Upper lobe of left lung (tissue), 4 donors: ENCODE results near the gene CLDN15.

Experiments used
- CTCF ChIP-seq, 6 experiments: fragments of 450-650 bp in 4 of 6; fragments of 200-600 bp in 2 of 6; sonication (generic) in 2 of 6; IDR thresholded peaks; one replicate each; pipeline ENCODE4 v1.5.1; 2016 to 2019; ENCODE audit warnings: antibody characterized with exemption in 6 of 6
- EP300 ChIP-seq, 4 donors: sonication (generic); formaldehyde crosslinking; IDR thresholded peaks; one replicate each; pipeline ENCODE4 v1.5.1; 2017; ENCODE audit warnings: antibody characterized with exemption in 4 of 4, control low read depth in 2 of 4
- POLR2A ChIP-seq, 4 donors: fragments of 450-650 bp; IDR thresholded peaks; one replicate each; pipeline ENCODE4 v1.5.1; 2016 to 2017; ENCODE audit warnings: antibody characterized with exemption in 4 of 4, mild to moderate bottlenecking in 2 of 4
- POLR2AphosphoS5 ChIP-seq, 2 donors: sonication (generic); formaldehyde crosslinking; IDR thresholded peaks; one replicate each; pipeline ENCODE4 v1.5.1; 2017; ENCODE audit warnings: antibody characterized with exemption in 2 of 2

GRCh38 chr7:101223528-101223927 lies 14.1 kb downstream of the CLDN15 start:
- TF ChIP-seq POLR2AphosphoS5 (IDR thresholded peaks at IDR 0.05) (no peak), POLR2A (IDR thresholded peaks at IDR 0.05) (no peak), CTCF (IDR thresholded peaks at IDR 0.05) (no peak), EP300 (IDR thresholded peaks at IDR 0.05) (no peak)
